ENCODE results near the gene PRSS35.
A peak's percentile ranks its signal among the peaks of the same experiment; 100 is the strongest.

Gene PRSS35

DNA sequence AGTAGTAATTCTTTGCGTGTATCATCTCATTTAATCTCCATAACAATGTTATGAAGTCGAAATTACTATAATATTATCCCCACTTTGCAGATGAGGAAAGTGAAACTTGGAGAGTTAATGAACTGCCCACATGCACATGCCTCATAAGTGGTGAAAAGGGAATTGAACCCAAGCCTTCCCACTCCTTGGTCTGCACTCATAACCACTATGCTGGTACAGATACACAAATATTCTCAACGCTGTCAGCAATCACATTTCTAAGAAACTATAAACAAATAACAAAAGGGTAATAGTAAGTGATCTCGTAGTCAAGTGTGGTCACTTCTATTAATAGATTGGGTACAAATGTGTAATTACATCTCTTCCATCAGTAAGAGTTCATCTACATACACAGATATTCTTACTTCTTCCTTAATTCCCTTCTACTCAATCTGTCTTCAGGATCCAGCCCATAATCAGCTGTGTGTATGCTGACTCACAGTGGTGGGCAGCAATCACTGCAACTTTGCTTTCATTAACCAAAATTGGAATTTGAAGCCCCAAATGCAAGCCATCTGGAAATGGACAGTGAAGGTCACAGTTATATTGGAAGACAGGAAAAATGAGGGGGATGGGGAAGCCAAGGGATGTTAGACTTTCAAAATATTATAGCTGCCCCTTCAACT lies 6.6 kb downstream of the PRSS35 start:
- TF ChIP-seq CTCF (IDR thresholded peaks at IDR 0.05), result peak; percentile 24; the same call in 1 of the 2 replicates

- peak; percentile 85 for TF ChIP-seq CTCF (IDR thresholded peaks at IDR 0.05)
Observed at GRCh38 chr6:83536034-83536646, 23.8 kb downstream of the PRSS35 start.

DNA sequence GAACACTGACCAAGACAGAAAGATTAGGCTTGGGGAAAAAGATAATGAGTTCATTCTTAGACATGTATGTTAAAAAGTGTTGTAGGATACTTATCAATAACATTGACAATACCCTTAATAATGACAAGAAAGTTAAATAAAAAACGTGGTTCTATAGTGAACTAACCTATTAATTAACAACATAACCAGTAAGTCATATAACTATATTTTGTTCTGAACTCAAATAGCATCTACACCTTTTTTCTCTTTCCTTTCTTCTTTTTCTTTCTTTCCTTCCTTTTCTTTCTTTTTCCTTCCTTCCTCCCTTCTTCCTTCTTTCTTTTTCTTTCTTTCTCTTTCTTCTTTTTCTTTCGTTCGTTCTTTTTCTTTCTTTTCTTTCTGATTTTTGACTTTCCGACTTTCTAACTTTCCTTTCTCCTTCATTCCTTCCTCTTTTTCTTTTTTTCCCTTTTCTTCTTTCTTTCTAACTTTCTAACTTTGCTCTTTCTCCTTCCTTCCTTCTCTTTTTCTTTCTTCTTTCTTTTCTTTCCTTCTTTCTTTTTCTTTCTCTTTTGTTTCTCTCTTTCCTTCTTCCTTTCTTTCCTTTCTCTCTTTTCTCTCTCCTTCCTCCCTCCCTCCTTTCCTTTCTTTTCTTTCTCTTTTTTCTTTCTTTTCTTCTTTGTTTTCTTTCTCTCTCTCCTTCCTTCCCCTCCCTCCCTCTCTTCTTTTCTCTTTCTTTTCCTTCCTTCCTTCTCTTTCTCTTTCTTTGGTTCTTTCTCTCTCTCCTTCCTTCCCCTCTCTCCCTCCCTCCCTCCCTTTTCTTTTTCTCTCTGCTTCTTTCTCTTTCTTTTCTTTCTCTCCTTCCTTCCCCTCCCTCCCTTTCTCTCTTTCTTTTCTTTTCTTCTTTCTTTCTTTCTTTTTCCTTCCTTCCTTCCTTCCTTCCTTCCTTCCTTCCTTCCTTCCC lies 24.6 kb downstream of the PRSS35 start:
- TF ChIP-seq CTCF (IDR thresholded peaks at IDR 0.05), result no peak

DNA sequence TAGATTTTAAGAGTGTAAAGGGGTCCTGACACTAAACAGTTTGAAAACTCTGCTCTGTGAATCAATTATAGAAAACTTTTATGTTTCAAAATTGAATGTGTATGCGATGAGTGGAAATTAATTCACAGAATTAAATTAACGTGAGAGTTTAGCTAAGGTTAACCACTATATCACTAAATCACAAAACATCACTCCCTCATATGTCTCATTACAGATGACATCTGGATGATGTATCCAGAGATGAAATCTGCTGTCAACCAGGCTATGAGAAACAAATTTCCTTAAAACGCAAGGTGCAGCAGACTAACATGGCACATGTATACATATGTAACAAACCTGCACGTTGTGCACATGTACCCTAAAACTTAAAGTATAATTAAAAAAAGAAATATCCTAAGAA lies 27.3 kb downstream of the PRSS35 start:
- no peak for TF ChIP-seq CTCF (IDR thresholded peaks at IDR 0.05)

DNA sequence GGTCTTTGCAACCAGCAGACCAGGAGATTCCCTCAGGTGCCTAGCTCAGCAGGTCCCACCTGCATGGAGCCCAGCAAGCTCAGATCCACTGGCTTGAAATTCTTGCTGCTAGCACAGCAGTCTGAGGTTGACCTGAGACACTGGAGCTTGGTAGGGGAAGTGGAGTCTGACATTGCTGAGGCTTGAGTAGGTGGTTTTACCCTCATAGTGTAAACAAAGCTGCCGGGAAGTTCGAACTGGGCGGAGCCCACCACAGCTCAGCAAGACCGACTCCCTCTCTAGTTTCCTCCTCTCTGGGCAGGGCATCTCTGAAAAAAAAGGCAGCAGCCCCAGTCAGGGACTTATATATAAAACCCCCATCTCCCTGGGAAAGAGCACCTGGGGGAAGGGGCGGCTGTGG lies 34.3 kb downstream of the PRSS35 start:
- TF ChIP-seq CTCF (IDR thresholded peaks at IDR 0.05), result no peak

- no peak for TF ChIP-seq CTCF (IDR thresholded peaks at IDR 0.05)
Observed at GRCh38 chr6:83556871-83557270, 44.5 kb downstream of the PRSS35 start.

DNA sequence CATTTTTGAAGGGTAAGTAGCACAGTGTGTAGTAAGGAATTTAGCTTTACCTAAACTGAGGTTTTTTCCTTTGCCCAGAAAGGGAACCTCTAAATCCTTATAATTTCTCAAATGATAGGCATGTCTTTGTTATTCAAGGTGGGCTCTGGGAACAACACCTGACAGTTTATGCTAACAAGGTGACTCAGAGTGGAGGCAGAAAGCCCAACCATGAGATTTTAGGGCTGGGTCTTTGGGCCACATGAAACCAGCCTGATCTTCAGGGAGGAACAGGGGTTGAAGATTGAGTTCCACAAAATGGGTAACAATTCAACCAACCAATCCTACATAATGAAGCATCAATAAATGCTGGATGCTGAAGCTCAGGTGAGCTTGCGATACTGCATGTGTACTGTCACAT lies 46.6 kb downstream of the PRSS35 start:
- TF ChIP-seq CTCF (IDR thresholded peaks at IDR 0.05), result no peak

Measured in LNCAP (cell line).